GM23248 (cell line): ENCODE data around the gene UMODL1. TPM values are rescaled to one million over a fixed set of nuclear protein-coding genes. Genes with fewer than 3 reads are reported as not detected.
"Not testable (repeated sequence)": the region's sequence is repeated elsewhere in the genome, so short reads cannot be mapped to it uniquely, and the experiment has no call there.

ENCODE experiments used
- DNase-seq: peaks from one replicate; pipeline ENCODE4 v3.0.0-alpha.2; 2015
- H2AFZ ChIP-seq: fragments of 200-600 bp; sonication (generic); 2 replicates; pipeline ENCODE4 v1.6.1; 2016; ENCODE audit warnings: antibody characterized with exemption
- H3F3A ChIP-seq: fragments of 200-600 bp; sonication (generic); 2 replicates; pipeline ENCODE4 v1.6.1; 2016; ENCODE audit warnings: mild to moderate bottlenecking, antibody characterized with exemption, mixed run types; ENCODE audit not compliant: insufficient read depth
- H3K27ac ChIP-seq: fragments of 200-600 bp; sonication (generic); 2 replicates; pipeline ENCODE4 v1.5.1; 2016; ENCODE audit warnings: mild to moderate bottlenecking
- H3K27me3 ChIP-seq: fragments of 200-600 bp; sonication (generic); replicated peaks from 2 replicates; pipeline ENCODE4 v1.6.1; 2016; ENCODE audit warnings: mild to moderate bottlenecking; ENCODE audit not compliant: insufficient read depth
- H3K36me3 ChIP-seq: fragments of 200-600 bp; sonication (generic); 2 replicates; pipeline ENCODE4 v1.6.1; 2016; ENCODE audit warnings: low read depth, mild to moderate bottlenecking
- H3K4me1 ChIP-seq: fragments of 200-600 bp; sonication (generic); 2 replicates; pipeline ENCODE4 v1.6.1; 2016; ENCODE audit warnings: mild to moderate bottlenecking; ENCODE audit not compliant: insufficient read depth
- H3K4me2 ChIP-seq: fragments of 200-600 bp; sonication (generic); one replicate; pipeline ENCODE4 v1.6.1; 2016; ENCODE audit warnings: mild to moderate bottlenecking; ENCODE audit not compliant: unreplicated experiment
- H3K4me3 ChIP-seq: fragments of 200-600 bp; sonication (generic); 2 replicates; pipeline ENCODE4 v1.5.1; 2016; ENCODE audit warnings: mild to moderate bottlenecking
- H3K79me2 ChIP-seq: fragments of 200-600 bp; sonication (generic); 2 replicates; pipeline ENCODE4 v1.6.1; 2016; ENCODE audit warnings: mild to moderate bottlenecking; ENCODE audit not compliant: insufficient read depth
- H3K9ac ChIP-seq: fragments of 200-600 bp; sonication (generic); 2 replicates; pipeline ENCODE4 v1.6.1; 2016; ENCODE audit warnings: mild to moderate bottlenecking
- H3K9me2 ChIP-seq: fragments of 200-600 bp; sonication (generic); 2 replicates; pipeline ENCODE4 v1.6.1; 2016; ENCODE audit warnings: mixed run types, mild to moderate bottlenecking, moderate library complexity; ENCODE audit not compliant: insufficient read depth
- H3K9me3 ChIP-seq: fragments of 200-600 bp; sonication (generic); one replicate; pipeline ENCODE4 v1.6.1; 2017; ENCODE audit warnings: low read depth
- H4K20me1 ChIP-seq: fragments of 200-600 bp; sonication (generic); 2 replicates; pipeline ENCODE4 v1.6.0; 2016; ENCODE audit not compliant: insufficient read depth
- EZH2 ChIP-seq: fragments of 200-600 bp; sonication (generic); IDR thresholded peaks from 2 replicates; pipeline ENCODE4 v1.6.1; 2018; ENCODE audit warnings: antibody characterized with exemption, mild to moderate bottlenecking; ENCODE audit not compliant: insufficient read depth, poor library complexity, severe bottlenecking
- EZH2phosphoT487 ChIP-seq: fragments of 200-600 bp; sonication (generic); IDR thresholded peaks from 2 replicates; pipeline ENCODE4 v1.6.1; 2018; ENCODE audit warnings: antibody characterized with exemption, moderate library complexity, mild to moderate bottlenecking, low read depth; ENCODE audit not compliant: insufficient read depth
- WGBS, 2 experiments: methylation state at CpG; one replicate each; pipeline ENCODE4 v1.1.6; 2015 to 2017; ENCODE audit warnings: low lambda C conversion rate in 2 of 2, low coverage in 1 of 2; ENCODE audit errors: missing lambda C conversion rate in 2 of 2; 5-methylcytosine and 5-hydroxymethylcytosine counted together
- in situ Hi-C: fragments of 300-500 bp; cut with MboI; formaldehyde crosslinking; loops from 2 replicates; pipeline ENCODE4 v1.15.0; 2020
- polyA plus RNA-seq: library from polyadenylated mRNA; unstranded; fragments of >200 nt; fragmentation: Nextera tagmentation; extraction: Ambion mirVana; gene quantifications from 2 replicates; pipeline ENCODE4 v1.2.1, GENCODE V29; 2016
- total RNA-seq: library from RNA; depleted of rRNA; stranded (reverse); fragments of >200 nt; shearing (Covaris generic); gene quantifications from 2 replicates; pipeline ENCODE4 v1.2.3, GENCODE V29; 2014

The UMODL1 gene
- total and polyA plus RNA-seq, 2 experiments from 2014 or later, result not detected

DNA sequence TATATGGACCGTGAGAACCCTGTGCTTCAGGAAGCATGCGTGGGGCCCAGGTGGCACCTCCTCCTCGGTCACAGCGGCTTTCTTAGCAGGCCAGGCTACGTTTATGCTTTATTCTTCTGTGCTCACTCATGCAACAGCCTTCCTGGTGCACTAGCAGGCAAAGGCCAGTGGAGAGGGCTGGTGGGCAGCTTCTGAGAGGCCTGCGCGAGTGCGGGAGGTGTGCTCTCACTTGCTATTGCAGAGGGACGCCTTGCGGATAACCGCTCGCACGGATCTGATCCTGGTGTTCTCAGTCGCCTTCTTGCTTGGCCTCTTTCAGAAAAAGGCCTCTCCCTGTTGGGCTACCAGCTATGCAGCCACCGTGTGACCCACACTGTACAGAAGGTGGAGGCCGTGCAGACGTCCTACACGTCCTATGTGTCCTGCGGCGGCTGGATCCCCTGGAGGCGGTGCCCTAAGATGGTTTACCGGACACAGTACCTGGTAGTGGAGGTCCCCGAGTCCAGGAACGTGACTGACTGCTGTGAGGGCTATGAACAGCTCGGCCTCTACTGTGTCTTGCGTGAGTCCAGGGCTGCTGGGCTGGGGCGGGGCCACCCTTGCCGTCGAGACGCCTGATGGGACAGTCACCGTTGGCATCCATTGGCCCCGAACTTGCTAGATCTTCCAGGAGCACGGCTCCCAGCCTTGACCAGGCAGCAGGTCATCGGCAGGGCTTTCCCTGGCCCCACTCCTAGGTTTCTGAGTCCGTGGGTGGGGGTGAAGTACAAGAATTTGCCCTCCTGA is 4.8 kb downstream of the UMODL1 start:
- Histone ChIP-seq H2AFZ (no peak overlapping the region), H3K9ac (no peak overlapping the region), H3K79me2 (no peaks in the 10 kb centered on the region), H3K4me1 (peaks cover 8% of the 10 kb centered on the region), H3K4me3 (no peak overlapping the region), H3K9me2 (no peaks in the 10 kb centered on the region), H4K20me1 (no peaks in the 10 kb centered on the region), H3K4me2 (no peak overlapping the region), H3F3A (peaks cover 10% of the 10 kb centered on the region; the same call in 1 of the 2 replicates), H3K27me3 (no peaks in the 10 kb centered on the region), H3K27ac (no peak overlapping the region), H3K36me3 (no peaks in the 10 kb centered on the region), H3K9me3 (no peaks in the 10 kb centered on the region)
- TF ChIP-seq EZH2, result no peak
- no peak for TF ChIP-seq EZH2phosphoT487
- in situ Hi-C loops, result no loop called here
- no peak for DNase-seq
- WGBS, 2 experiments, result 93 to 95% methylated on average over 34 to 35 of the region's 35 CpGs

DNA sequence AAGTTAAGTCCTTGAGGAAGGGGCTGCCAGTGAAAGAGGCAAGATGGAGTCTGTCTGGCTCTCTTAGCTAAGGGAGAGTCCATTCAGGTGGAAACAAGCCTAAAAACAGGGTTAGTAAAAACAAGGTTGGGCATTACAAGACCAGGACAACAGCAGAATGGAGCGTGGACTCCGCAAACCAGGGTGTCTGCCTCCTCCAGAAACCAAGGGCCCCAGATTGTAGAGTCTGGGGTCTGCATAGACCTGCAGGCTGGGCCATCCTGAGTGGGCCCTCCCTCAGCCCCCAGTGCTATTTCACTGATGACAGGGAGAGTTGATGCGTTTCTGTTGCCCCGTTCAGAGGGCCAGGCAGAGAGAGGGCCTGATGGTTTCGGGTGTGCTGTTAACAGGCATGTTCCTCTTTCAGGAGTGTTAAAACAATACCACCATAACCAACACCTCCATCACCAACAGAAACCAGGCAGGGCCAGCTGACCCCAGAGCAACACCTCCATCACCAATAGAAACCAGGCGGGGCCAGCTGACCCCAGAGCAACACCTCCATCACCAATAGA is 6.6 kb downstream of the UMODL1 start:
- H3K79me2 ChIP-seq, H3K36me3 ChIP-seq, H3K4me3 ChIP-seq, DNase-seq, H3K27me3 ChIP-seq, in situ Hi-C loops, H3K4me2 ChIP-seq, H4K20me1 ChIP-seq, H3K9ac ChIP-seq, H2AFZ ChIP-seq, H3K9me2 ChIP-seq, H3K27ac ChIP-seq, H3K9me3 ChIP-seq: not testable (repeated sequence)
- WGBS, 2 experiments, result 97% methylated on average over 5 to 6 of the region's 6 CpGs
- Histone ChIP-seq H3F3A (peaks cover 14% of the 10 kb centered on the region; the same call in 1 of the 2 replicates), H3K4me1 (peaks cover 14% of the 10 kb centered on the region)

- H3K4me1 ChIP-seq, result peaks cover 14% of the 10 kb centered on the region
- H3K9ac ChIP-seq, H2AFZ ChIP-seq, in situ Hi-C loops, H3K36me3 ChIP-seq, H3K9me3 ChIP-seq, H3K27ac ChIP-seq, H3K9me2 ChIP-seq, H3K79me2 ChIP-seq, H3K4me3 ChIP-seq, H3K27me3 ChIP-seq, H3K4me2 ChIP-seq, H4K20me1 ChIP-seq, DNase-seq: not testable (repeated sequence)
- H3F3A ChIP-seq, result peaks cover 14% of the 10 kb centered on the region; the same call in 1 of the 2 replicates
- WGBS, 2 experiments, result 87 to 96% methylated on average over 2 to 5 of the region's 10 CpGs
These were observed 7.3 kb downstream of the UMODL1 start for GRCh38 chr21:42078247-42079007.

DNA sequence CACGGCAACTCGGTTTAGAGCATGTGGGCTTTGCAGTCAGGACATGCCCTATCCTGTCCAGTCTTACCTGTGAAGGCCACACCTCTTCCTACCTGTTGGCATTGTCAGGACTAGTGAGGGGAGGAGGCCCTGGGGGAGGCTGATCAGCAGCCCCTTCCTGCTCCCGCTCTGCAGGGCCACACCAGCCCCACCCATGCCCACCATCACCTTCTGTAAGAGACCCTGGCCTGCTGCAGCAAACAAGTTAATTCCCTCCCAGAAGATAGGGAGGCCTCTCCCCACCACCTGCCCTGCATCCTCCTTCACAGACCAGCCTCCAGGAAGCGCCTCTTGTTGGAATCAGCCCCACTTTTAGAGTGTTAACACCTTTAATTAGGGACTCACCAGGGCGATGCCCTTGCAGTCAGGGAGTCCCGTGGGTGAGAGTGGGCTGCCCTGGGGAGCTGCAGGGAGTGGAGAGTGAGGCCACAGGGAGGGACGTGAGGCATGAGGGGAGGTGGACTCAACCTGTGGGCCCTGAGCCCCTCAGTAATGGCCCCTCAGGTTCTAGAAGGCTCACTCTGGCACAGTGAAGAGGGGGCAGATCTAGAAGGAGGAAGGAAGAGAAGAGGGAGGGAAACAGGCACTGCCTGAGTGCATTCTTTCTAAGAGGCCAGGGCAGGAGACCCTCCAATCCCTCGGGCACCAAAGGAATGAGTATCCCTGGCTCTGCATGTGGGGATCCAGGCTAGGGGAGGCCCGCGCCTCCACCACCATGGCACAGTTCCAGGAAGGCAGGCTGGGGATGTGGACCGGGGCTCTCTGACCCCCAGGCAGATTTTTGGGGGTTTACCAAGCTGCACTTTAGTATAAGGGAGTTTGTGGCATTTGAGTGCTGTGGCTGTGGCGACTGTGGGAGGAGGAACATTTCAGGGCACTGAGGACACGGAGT is 8.2 kb downstream of the UMODL1 start:
- H3K27ac ChIP-seq, result no peak overlapping the region
- no peaks in the 10 kb centered on the region for H4K20me1 ChIP-seq
- no peaks in the 10 kb centered on the region for H3K9me2 ChIP-seq
- H3K79me2 ChIP-seq, result no peaks in the 10 kb centered on the region
- no peaks in the 10 kb centered on the region for H3K36me3 ChIP-seq
- DNase-seq, result no peak
- no peaks in the 10 kb centered on the region for H3K27me3 ChIP-seq
- in situ Hi-C loops, result no loop called here
- TF ChIP-seq EZH2phosphoT487 (no peak), EZH2 (no peak)
- peaks cover 14% of the 10 kb centered on the region; the same call in 1 of the 2 replicates for H3F3A ChIP-seq
- H3K4me2 ChIP-seq, result no peak overlapping the region
- no peak overlapping the region for H3K4me3 ChIP-seq
- H3K9me3 ChIP-seq, result no peaks in the 10 kb centered on the region
- 88 to 93% methylated on average over 13 of the region's 13 CpGs for WGBS, 2 experiments
- no peak overlapping the region for H2AFZ ChIP-seq
- H3K4me1 ChIP-seq, result peaks cover 14% of the 10 kb centered on the region
- peak overlapping the region; percentile 53; the same call in 1 of the 2 replicates for H3K9ac ChIP-seq
